Measurements from ENCODE around the gene EXOC2.
A peak's percentile ranks its signal among the peaks of the same experiment; 100 is the strongest.

Gene EXOC2

GRCh38 chr6:527989-528673 is 164.8 kb downstream of the EXOC2 start:
- DNase-seq (ENCODE audit: low spot score), result no peak

GRCh38 chr6:524803-525202 is 168.1 kb downstream of the EXOC2 start:
- DNase-seq (ENCODE audit: low spot score), result peak; percentile 42

GRCh38 chr6:520820-521219 is 172.1 kb downstream of the EXOC2 start:
- DNase-seq (ENCODE audit: low spot score), result no peak

GRCh38 chr6:518218-518617 is 174.7 kb downstream of the EXOC2 start:
- DNase-seq (ENCODE audit: low spot score), result no peak

- no peak for DNase-seq (ENCODE audit: low spot score)
Observed at GRCh38 chr6:516213-516612, 176.7 kb downstream of the EXOC2 start.

- no peak for DNase-seq (ENCODE audit: low spot score)
Observed at GRCh38 chr6:515267-515666, 177.7 kb downstream of the EXOC2 start.

GRCh38 chr6:514396-514978 is 178.5 kb downstream of the EXOC2 start:
- DNase-seq (ENCODE audit: low spot score), result no peak

- DNase-seq (ENCODE audit: low spot score), result no peak
Observed at GRCh38 chr6:513961-514360, 179.0 kb downstream of the EXOC2 start.

- DNase-seq (ENCODE audit: low spot score), result no peak
Observed at GRCh38 chr6:513058-513457, 179.9 kb downstream of the EXOC2 start.

- DNase-seq (ENCODE audit: low spot score), result no peak
Observed at GRCh38 chr6:511488-512137, 181.3 kb downstream of the EXOC2 start.

- DNase-seq (ENCODE audit: low spot score), result peak; percentile 75
Observed at GRCh38 chr6:509676-510075, 183.3 kb downstream of the EXOC2 start.

GRCh38 chr6:508614-509013 is 184.3 kb downstream of the EXOC2 start:
- no peak for DNase-seq (ENCODE audit: low spot score)

GRCh38 chr6:508006-508405 is 184.9 kb downstream of the EXOC2 start:
- no peak for DNase-seq (ENCODE audit: low spot score)

GRCh38 chr6:506920-507622 is 185.9 kb downstream of the EXOC2 start:
- DNase-seq (ENCODE audit: low spot score), result no peak

GRCh38 chr6:506508-506907 is 186.4 kb downstream of the EXOC2 start:
- DNase-seq (ENCODE audit: low spot score), result peak; percentile 53

- no peak for DNase-seq (ENCODE audit: low spot score)
Observed at GRCh38 chr6:505374-505773, 187.6 kb downstream of the EXOC2 start.

GRCh38 chr6:504446-504980 is 188.4 kb downstream of the EXOC2 start:
- DNase-seq (ENCODE audit: low spot score), result no peak

- DNase-seq (ENCODE audit: low spot score), result no peak
Observed at GRCh38 chr6:503610-504362, 189.2 kb downstream of the EXOC2 start.

GRCh38 chr6:502761-503160 is 190.2 kb downstream of the EXOC2 start:
- DNase-seq (ENCODE audit: low spot score), result no peak

- DNase-seq (ENCODE audit: low spot score), result peak; percentile 43
Observed at GRCh38 chr6:501891-502601, 190.9 kb downstream of the EXOC2 start.

GRCh38 chr6:499617-500016 is 193.3 kb downstream of the EXOC2 start:
- DNase-seq (ENCODE audit: low spot score), result peak; percentile 39

Data from CD4-positive, alpha-beta T cell treated with Interleukin-2 at 100 ng/mL for 4 hours (primary cell).